GM19455 (cell line): ENCODE measurements around the gene TINCR.

Source experiments
- ATAC-seq: cut with Tn5 transposase; IDR thresholded peaks from one replicate; pipeline ENCODE4 v1.9.1; 2021; ENCODE audit not compliant: unreplicated experiment

Gene TINCR

GRCh38 chr19:5590151-5590864 lies 22.6 kb upstream of the TINCR start:
- ATAC-seq: no peak

- no peak for ATAC-seq
These were observed 21.3 kb upstream of the TINCR start for GRCh38 chr19:5588906-5589676.

DNA sequence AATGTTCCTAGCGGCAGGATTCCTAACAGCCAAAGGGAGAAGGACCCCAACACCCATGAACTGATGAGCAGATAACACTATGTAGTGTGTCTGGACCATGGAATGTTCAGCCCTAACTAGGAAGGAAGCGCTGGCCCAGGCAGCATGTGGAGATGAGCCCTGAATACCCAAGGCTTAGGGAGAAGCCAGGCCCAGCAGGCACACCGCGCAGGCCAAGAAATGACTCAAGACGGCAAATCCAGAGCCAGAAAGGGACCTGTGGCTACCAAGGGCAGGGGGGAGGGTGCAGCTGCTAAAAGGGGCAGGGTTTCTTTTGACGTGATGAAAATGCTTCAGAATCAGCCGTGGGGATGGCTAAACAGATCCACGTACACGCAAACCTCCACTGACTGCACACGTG lies 20.7 kb upstream of the TINCR start:
- ATAC-seq: no peak

GRCh38 chr19:5587661-5588060 lies 19.9 kb upstream of the TINCR start:
- no peak for ATAC-seq

DNA sequence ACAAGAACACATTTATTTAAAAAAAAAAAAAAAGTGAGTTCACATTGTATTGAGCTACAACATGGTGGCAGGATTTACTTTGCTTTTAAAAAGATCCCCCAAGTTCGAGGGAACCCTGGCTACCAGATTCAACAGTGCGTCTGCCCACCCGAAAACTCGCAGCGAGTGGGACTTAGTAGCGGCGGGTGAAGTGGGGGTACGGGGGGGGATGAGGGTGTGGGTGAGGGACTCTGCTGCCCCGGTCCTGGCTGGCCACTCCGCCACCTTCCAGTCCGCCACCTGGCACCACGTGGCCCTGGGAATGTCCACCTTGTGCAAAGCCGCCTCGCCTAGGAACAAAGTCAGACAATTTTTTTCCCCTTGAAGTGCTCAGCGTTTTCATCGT lies 19.3 kb upstream of the TINCR start:
- no peak for ATAC-seq

DNA sequence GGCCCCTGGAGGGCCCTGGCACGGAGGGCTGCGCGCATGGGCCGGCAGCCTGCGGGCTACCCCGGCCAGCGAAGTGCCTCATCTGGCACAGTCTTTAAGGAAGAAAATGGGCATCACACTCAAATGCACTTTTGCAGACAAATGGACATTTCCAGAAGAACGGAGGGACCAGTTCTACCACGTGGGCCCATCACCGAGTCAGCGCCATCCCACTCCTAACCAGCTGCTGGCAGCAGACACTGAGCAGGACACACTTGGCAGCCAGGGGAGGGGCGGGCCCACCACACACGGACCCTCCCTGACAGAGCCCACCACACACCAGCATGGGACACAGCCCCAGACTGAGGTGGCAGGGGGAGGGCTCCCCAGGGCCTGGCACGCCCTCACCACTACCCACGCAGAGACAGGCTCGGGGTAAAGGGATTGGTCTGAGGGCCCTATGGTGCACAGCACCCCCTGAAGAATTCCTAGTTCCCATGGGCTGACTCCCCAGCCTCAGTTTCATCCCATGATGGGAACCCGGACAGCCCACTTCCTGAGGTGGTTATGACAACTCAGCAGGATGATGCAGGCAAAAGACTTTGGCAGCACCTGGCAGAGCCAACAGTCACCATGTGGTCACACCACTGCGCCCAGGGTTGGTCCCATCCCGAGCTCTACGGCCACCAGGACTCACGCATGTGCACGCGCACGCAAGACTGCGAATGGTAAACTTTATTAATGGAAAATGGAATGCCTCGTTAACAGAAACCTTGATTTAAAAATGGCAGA lies 18.7 kb upstream of the TINCR start:
- ATAC-seq: no peak

- ATAC-seq: no peak
These were observed 17.9 kb upstream of the TINCR start for GRCh38 chr19:5585461-5586299.

- no peak for ATAC-seq
These were observed 12.4 kb upstream of the TINCR start for GRCh38 chr19:5580161-5580571.

GRCh38 chr19:5579697-5580096 lies 11.9 kb upstream of the TINCR start:
- no peak for ATAC-seq

DNA sequence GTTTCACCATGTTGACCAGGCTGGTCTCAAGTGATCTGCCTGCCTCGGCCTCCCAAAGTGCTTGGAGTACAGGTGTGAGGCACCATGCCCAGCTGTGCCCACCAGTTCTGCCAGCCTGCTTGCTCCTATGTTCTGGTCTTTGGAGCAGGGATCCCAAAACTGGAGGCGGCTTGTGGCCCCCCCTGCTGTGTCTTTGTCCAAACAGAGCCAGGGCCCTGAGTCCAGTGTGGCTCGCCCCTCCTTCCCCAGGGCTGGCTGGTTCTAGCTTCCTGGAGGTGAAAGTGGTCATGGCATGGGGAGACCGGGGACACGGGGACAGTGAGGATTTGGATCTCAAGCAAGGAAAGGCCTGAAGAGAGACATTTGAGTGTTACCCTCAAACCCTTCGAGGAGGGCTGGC lies 11.5 kb upstream of the TINCR start:
- ATAC-seq: no peak

GRCh38 chr19:5578097-5578846 lies 10.5 kb upstream of the TINCR start:
- no peak for ATAC-seq

- no peak for ATAC-seq
These were observed 7.8 kb upstream of the TINCR start for GRCh38 chr19:5575590-5575989.

- ATAC-seq: no peak
These were observed 5.0 kb upstream of the TINCR start for GRCh38 chr19:5572556-5573286.

DNA sequence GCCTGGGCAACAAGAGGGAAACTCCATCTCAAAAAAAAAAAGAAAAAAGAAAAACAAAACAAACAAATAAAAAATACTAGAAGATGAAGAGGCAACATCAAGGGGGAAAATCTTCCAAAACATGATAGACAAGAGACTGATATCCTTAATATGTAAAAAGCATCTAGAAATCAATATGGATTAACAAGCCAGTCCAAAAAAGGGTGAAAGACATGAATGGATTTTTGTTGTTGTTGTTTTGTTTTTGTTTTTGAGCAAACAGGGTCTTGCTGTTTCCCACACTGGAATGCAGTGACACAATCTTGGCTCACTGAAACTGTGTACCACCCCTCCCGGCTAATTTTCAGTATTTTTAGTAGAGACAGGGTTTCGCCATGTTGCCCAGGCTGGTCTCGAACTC lies 4.0 kb upstream of the TINCR start:
- ATAC-seq: no peak

DNA sequence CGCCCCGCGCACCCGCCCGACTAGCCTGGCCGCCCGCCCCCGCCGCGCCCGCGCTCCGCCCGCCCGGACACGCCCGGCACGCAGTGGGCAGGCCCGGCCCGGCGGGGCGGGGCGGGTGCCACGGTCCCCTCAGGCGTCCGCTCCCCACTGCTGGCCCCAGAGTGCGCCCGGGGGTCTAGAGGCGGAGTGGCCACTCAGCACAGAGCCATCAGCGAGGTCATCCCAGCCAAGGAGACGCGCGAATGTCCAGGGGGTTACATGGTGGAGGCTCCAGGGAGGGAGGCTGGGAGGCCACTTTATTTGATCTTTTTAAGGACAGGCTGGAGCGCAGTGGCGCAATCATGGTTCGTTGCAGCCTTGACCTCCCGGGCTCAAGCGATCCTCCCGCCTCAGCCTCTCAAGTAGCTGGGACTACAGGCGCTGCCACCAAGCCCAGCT lies 236 bp upstream of the TINCR start:
- no peak for ATAC-seq

DNA sequence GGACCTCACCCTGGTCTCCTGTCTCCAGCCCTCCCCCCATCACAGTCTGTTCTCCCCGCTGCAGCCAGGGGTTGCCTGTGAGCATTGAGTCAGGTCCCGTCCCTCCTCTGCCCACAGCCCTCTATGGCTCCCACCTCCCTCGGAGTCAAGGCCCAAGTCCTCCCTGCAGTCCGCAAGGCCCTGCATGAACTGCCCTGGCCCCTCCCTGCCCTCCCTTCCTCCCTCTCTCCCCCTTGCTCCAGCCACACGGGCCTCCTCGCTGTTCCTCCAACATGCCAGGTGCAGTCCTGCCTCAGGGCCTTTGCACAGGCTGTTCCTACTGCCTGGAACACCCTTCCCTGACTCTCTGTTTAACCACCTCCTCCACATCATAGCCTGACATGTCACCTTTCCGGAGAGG lies 2.8 kb downstream of the TINCR start:
- no peak for ATAC-seq

- no peak for ATAC-seq
These were observed 3.7 kb downstream of the TINCR start for GRCh38 chr19:5563935-5564612.

DNA sequence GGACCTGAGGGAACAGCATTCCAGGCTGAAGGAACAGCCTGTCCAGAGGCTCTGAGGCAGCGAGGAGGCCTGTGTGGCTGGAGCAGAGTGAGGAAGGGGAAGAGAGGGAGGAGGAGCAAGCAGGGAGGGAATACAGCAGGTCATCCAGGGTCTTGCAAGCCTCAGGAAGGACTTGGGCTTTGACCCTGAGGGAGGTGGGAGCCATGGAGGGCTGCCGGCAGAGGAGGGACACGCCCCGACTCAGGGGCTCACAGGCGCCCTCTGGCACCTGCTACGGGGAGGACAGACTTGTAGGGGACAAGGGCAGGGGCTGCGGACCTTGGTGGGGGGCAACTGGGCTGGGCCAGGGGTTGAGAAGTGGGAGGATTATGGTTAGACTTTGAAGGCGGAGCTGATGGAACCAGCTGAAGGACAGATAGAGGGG lies 4.7 kb downstream of the TINCR start:
- ATAC-seq: no peak

- ATAC-seq: no peak
These were observed 5.5 kb downstream of the TINCR start for GRCh38 chr19:5562280-5562679.
